Skeletal muscle tissue (tissue), 4 donors: ENCODE measurements around the gene MARCHF3. TPM values are rescaled to one million over a fixed set of nuclear protein-coding genes. Genes with fewer than 3 reads are reported as not detected.
"Not testable (repeated sequence)": the region's sequence is repeated elsewhere in the genome, so short reads cannot be mapped to it uniquely, and the experiment has no call there.

Experiments
- H3K27ac ChIP-seq: one replicate; pipeline ENCODE4 v1.7.0; 2013; ENCODE audit warnings: mild to moderate bottlenecking, low read depth, low read length, inconsistent platforms
- H3K27me3 ChIP-seq, 3 donors: one replicate each; pipeline ENCODE4 v1.7.0; 2013; ENCODE audit warnings: low read length in 3 of 3; ENCODE audit not compliant: control insufficient read depth in 3 of 3, insufficient read depth in 3 of 3
- H3K36me3 ChIP-seq, 3 donors: one replicate each; pipeline ENCODE4 v1.7.0; 2013; ENCODE audit warnings: low read length in 3 of 3; ENCODE audit not compliant: control insufficient read depth in 3 of 3, insufficient read depth in 3 of 3
- H3K4me1 ChIP-seq, 3 donors: one replicate each; pipeline ENCODE4 v1.7.0; 2013; ENCODE audit warnings: low read length in 3 of 3, mild to moderate bottlenecking in 3 of 3; ENCODE audit not compliant: control insufficient read depth in 3 of 3, insufficient read depth in 3 of 3
- H3K4me3 ChIP-seq, 3 donors: one replicate each; pipeline ENCODE4 v1.7.0; 2013; ENCODE audit warnings: low read length in 3 of 3
- H3K9ac ChIP-seq, 3 donors: one replicate each; pipeline ENCODE4 v1.7.0; 2013; ENCODE audit warnings: low read length in 3 of 3, mild to moderate bottlenecking in 3 of 3, moderate library complexity in 2 of 3, low read depth in 1 of 3
- H3K9me3 ChIP-seq, 3 donors: one replicate each; pipeline ENCODE4 v1.7.0; 2013; ENCODE audit warnings: low read length in 3 of 3; ENCODE audit not compliant: control insufficient read depth in 3 of 3
- total RNA-seq: library from RNA; depleted of rRNA; stranded (reverse); fragments of >200 nt; gene quantifications from one replicate; pipeline ENCODE4 v1.2.3, GENCODE V29; 2014
- donor health status: Osteomylitis.

The MARCHF3 gene
- total RNA-seq, 1 donor from 2014 or later = 18.8 TPM

GRCh38 chr5:127066721-127067120 lies 36.4 kb upstream of the MARCHF3 start:
- Histone ChIP-seq H3K36me3 (peaks cover 0 to 2% (median 0%) of the 10 kb centered on the region in 3 donors), H3K9me3 (no peaks in the 10 kb centered on the region), H3K27me3 (no peaks in the 10 kb centered on the region), H3K4me3 (no peak overlapping the region), H3K27ac (no peak overlapping the region), H3K9ac (no peak overlapping the region), H3K4me1 (peaks cover 0 to 3% (median 0%) of the 10 kb centered on the region in 3 donors)

- H3K9me3 ChIP-seq = no peaks in the 10 kb centered on the region
- H3K9ac ChIP-seq = no peak overlapping the region
- no peaks in the 10 kb centered on the region for H3K27me3 ChIP-seq
- no peak overlapping the region for H3K27ac ChIP-seq
- no peaks in the 10 kb centered on the region for H3K36me3 ChIP-seq
- no peak overlapping the region for H3K4me3 ChIP-seq
- peaks cover 0 to 3% (median 0%) of the 10 kb centered on the region in 3 donors for H3K4me1 ChIP-seq
Observed at GRCh38 chr5:127064253-127064840, 34.0 kb upstream of the MARCHF3 start.

GRCh38 chr5:127063257-127063913 lies 33.0 kb upstream of the MARCHF3 start:
- H3K4me1 ChIP-seq = no peaks in the 10 kb centered on the region

GRCh38 chr5:127061956-127062355 lies 31.6 kb upstream of the MARCHF3 start:
- Histone ChIP-seq H3K9ac (no peak overlapping the region), H3K36me3 (peaks cover 0 to 5% (median 0%) of the 10 kb centered on the region in 3 donors), H3K9me3 (no peaks in the 10 kb centered on the region), H3K27me3 (no peaks in the 10 kb centered on the region), H3K27ac (no peak overlapping the region), H3K4me1 (no peaks in the 10 kb centered on the region), H3K4me3 (no peak overlapping the region)

More at GRCh38 chr5:127063257-127063913, 33.0 kb upstream of the MARCHF3 start:
- Histone ChIP-seq H3K9ac (no peak overlapping the region), H3K4me3 (no peak overlapping the region), H3K36me3 (no peaks in the 10 kb centered on the region), H3K27me3 (no peaks in the 10 kb centered on the region), H3K9me3 (no peaks in the 10 kb centered on the region), H3K27ac (no peak overlapping the region)

- H3K4me1 ChIP-seq = no peaks in the 10 kb centered on the region
- no peaks in the 10 kb centered on the region for H3K27me3 ChIP-seq
- H3K4me3 ChIP-seq = no peak overlapping the region
- H3K27ac ChIP-seq = no peak overlapping the region
- no peak overlapping the region for H3K9ac ChIP-seq
- no peaks in the 10 kb centered on the region for H3K9me3 ChIP-seq
- H3K36me3 ChIP-seq = peaks cover 0 to 5% (median 2%) of the 10 kb centered on the region in 3 donors
Observed at GRCh38 chr5:127061537-127061936, 31.2 kb upstream of the MARCHF3 start.

GRCh38 chr5:127060470-127060985 lies 30.2 kb upstream of the MARCHF3 start:
- no peaks in the 10 kb centered on the region for H3K4me1 ChIP-seq
- no peak overlapping the region for H3K9ac ChIP-seq
- H3K4me3 ChIP-seq = no peak overlapping the region
- no peaks in the 10 kb centered on the region for H3K27me3 ChIP-seq
- peaks cover 0 to 8% (median 8%) of the 10 kb centered on the region in 3 donors for H3K36me3 ChIP-seq
- no peak overlapping the region for H3K27ac ChIP-seq
- H3K9me3 ChIP-seq = no peaks in the 10 kb centered on the region

GRCh38 chr5:127056896-127057295 lies 26.5 kb upstream of the MARCHF3 start:
- H3K27me3 ChIP-seq = no peaks in the 10 kb centered on the region
- H3K9ac ChIP-seq = no peak overlapping the region
- H3K4me1 ChIP-seq = no peaks in the 10 kb centered on the region
- H3K9me3 ChIP-seq = no peaks in the 10 kb centered on the region
- H3K4me3 ChIP-seq = no peak overlapping the region
- H3K27ac ChIP-seq = no peak overlapping the region
- peaks cover 0 to 10% (median 8%) of the 10 kb centered on the region in 3 donors for H3K36me3 ChIP-seq

- H3K4me3 ChIP-seq = no peak overlapping the region
- H3K27ac ChIP-seq = no peak overlapping the region
Observed at GRCh38 chr5:127055880-127056653, 25.7 kb upstream of the MARCHF3 start.

GRCh38 chr5:127053551-127053950 lies 23.2 kb upstream of the MARCHF3 start:
- H3K4me3 ChIP-seq, H3K27me3 ChIP-seq, H3K9me3 ChIP-seq, H3K9ac ChIP-seq, H3K27ac ChIP-seq, H3K4me1 ChIP-seq: not testable (repeated sequence)
- peaks cover 0 to 14% (median 8%) of the 10 kb centered on the region in 3 donors for H3K36me3 ChIP-seq

More at GRCh38 chr5:127055880-127056653, 25.7 kb upstream of the MARCHF3 start:
- no peaks in the 10 kb centered on the region for H3K4me1 ChIP-seq
- H3K9ac ChIP-seq = no peak overlapping the region
- peaks cover 0 to 14% (median 8%) of the 10 kb centered on the region in 3 donors for H3K36me3 ChIP-seq
- H3K27me3 ChIP-seq = no peaks in the 10 kb centered on the region
- H3K9me3 ChIP-seq = no peaks in the 10 kb centered on the region

GRCh38 chr5:127053049-127053448 lies 22.7 kb upstream of the MARCHF3 start:
- Histone ChIP-seq H3K27me3 (no peaks in the 10 kb centered on the region), H3K9ac (no peak overlapping the region), H3K9me3 (no peaks in the 10 kb centered on the region), H3K27ac (no peak overlapping the region), H3K4me3 (no peak overlapping the region), H3K36me3 (peaks cover 0 to 14% (median 8%) of the 10 kb centered on the region in 3 donors), H3K4me1 (no peaks in the 10 kb centered on the region)
